ENCODE data around the gene DUSP23.

The DUSP23 gene

DNA sequence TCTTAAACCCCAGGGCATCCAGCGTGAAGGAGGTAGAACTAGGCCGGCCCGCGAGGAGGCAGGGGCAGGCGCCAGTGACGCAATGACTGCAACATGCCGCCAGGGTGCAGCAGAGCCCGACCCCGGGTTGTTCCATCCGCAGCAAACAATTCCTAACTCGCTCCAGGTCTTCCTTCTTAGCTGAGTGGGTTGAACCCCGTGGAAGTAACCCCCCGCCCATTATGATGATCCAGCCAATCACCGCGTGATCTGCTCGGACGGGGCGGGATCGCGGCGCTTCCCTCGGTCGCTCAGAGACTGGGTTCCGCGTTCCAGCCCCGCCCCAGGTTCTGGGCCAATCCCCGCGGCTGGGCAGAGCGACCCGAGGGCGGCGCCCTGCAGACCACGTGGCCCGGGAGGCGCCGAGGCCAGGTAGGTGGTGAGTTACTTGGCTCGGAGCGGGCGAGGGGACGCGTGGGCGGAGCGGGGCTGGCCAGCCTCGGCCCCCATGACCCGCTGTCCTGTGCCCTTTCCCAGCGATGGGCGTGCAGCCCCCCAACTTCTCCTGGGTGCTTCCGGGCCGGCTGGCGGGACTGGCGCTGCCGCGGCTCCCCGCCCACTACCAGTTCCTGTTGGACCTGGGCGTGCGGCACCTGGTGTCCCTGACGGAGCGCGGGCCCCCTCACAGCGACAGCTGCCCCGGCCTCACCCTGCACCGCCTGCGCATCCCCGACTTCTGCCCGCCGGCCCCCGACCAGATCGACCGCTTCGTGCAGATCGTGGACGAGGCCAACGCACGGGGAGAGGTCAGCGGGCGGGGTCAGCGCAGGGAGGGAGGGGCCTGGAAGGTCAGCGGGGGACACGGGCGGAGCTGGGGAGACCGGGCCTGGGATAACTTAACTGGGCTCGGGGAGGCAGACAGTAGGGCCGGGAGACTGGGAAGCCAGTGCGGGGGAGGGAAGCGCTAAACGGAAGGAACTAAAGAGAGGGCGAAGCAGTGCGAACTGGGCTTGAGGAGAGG, at the start of gene DUSP23:
TSS of gene DUSP23 (plus strand) at position 380 of the 1,000 bp plus-strand sequence. CDS start at position 519, 139 bp downstream.
- H3K4me3 ChIP-seq (ENCODE audit: low read depth, low read length): peak within 1 kb of the TSS; percentile 59

GRCh38 chr1:159737238-159737916, 43.4 kb upstream of the DUSP23 start:
- TF ChIP-seq, protein P1, sequence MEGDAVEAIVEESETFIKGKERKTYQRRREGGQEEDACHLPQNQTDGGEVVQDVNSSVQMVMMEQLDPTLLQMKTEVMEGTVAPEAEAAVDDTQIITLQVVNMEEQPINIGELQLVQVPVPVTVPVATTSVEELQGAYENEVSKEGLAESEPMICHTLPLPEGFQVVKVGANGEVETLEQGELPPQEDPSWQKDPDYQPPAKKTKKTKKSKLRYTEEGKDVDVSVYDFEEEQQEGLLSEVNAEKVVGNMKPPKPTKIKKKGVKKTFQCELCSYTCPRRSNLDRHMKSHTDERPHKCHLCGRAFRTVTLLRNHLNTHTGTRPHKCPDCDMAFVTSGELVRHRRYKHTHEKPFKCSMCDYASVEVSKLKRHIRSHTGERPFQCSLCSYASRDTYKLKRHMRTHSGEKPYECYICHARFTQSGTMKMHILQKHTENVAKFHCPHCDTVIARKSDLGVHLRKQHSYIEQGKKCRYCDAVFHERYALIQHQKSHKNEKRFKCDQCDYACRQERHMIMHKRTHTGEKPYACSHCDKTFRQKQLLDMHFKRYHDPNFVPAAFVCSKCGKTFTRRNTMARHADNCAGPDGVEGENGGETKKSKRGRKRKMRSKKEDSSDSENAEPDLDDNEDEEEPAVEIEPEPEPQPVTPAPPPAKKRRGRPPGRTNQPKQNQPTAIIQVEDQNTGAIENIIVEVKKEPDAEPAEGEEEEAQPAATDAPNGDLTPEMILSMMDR (IDR thresholded peaks at IDR 0.05; ENCODE audit: control insufficient read depth, extremely low read depth, insufficient read depth): no peak
- no peak overlapping the region for H3K4me3 ChIP-seq (ENCODE audit: low read depth, low read length)
- DNase-seq (ENCODE audit: low read depth): no peak

More for the DNA sequence above, at the start of gene DUSP23:
- TF ChIP-seq, protein P1 (IDR thresholded peaks at IDR 0.05; ENCODE audit: control insufficient read depth, extremely low read depth, insufficient read depth): peak; percentile 82
- DNase-seq (ENCODE audit: low read depth): peak; percentile 84

- no peak for DNase-seq (ENCODE audit: low read depth)
- H3K4me3 ChIP-seq (ENCODE audit: low read depth, low read length): no peak overlapping the region
- TF ChIP-seq, protein P1 (IDR thresholded peaks at IDR 0.05; ENCODE audit: control insufficient read depth, extremely low read depth, insufficient read depth): no peak
Measured at GRCh38 chr1:159743651-159744410, 36.9 kb upstream of the DUSP23 start.

DNA sequence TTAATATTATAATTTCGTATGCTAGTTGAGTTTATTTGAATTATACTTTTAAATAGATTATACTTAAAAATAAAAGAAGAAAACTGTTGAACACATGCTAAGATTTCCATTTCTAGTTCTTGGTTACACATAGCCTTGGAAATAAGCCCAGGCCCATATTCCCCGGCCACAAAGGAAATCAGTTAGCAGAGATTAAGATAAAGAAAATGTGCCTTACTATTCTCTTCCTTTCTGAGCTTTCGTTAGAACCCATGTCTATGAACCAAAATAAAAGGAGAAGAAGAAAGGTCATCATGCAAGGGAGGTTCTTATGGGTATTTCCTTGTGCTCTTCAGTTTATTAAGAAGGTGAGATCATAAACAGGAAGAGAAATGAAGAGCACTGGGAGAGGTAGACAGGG, 34.1 kb upstream of the DUSP23 start:
- no peak for DNase-seq (ENCODE audit: low read depth)
- TF ChIP-seq, protein P1 (IDR thresholded peaks at IDR 0.05; ENCODE audit: control insufficient read depth, extremely low read depth, insufficient read depth): no peak
- no peak overlapping the region for H3K4me3 ChIP-seq (ENCODE audit: low read depth, low read length)

GRCh38 chr1:159748370-159748769, 32.4 kb upstream of the DUSP23 start:
- no peak overlapping the region for H3K4me3 ChIP-seq (ENCODE audit: low read depth, low read length)
- DNase-seq (ENCODE audit: low read depth): no peak
- TF ChIP-seq, protein P1 (IDR thresholded peaks at IDR 0.05; ENCODE audit: control insufficient read depth, extremely low read depth, insufficient read depth): no peak

GRCh38 chr1:159749630-159750029, 31.1 kb upstream of the DUSP23 start:
- TF ChIP-seq, protein P1 (IDR thresholded peaks at IDR 0.05; ENCODE audit: control insufficient read depth, extremely low read depth, insufficient read depth): no peak
- DNase-seq (ENCODE audit: low read depth): no peak
- H3K4me3 ChIP-seq (ENCODE audit: low read depth, low read length): no peak overlapping the region
